Measurements from ENCODE around the gene RPS25. TPM values are rescaled to one million over a fixed set of nuclear protein-coding genes. Genes with fewer than 3 reads are reported as not detected.

The RPS25 gene
- 1,091 and 1,176 TPM in 2 replicates for total RNA-seq (2021)
- Bru-seq, nascent RNA = percentile 100 among the genes with signal in this experiment
- BruChase-seq, experiment 1, labeled RNA remaining after a 2-hour chase = percentile 99 among the genes with signal in this experiment
- percentile 99 among the genes with signal in this experiment for BruChase-seq, experiment 2, labeled RNA remaining after a 6-hour chase
- long read RNA-seq, transcript RPS25-202 (5 exons, 835 nt) = major isoform, 651 of 714 reads
- long read RNA-seq, transcript RPS25-204 (3 exons, 1,462 nt) = minor isoform, 37 of 714 reads
- long read RNA-seq, partial matches to known transcripts = 9 of 714 reads
- long read RNA-seq, other reads (novel, unspliced or antisense) = 14 of 714 reads

DNA sequence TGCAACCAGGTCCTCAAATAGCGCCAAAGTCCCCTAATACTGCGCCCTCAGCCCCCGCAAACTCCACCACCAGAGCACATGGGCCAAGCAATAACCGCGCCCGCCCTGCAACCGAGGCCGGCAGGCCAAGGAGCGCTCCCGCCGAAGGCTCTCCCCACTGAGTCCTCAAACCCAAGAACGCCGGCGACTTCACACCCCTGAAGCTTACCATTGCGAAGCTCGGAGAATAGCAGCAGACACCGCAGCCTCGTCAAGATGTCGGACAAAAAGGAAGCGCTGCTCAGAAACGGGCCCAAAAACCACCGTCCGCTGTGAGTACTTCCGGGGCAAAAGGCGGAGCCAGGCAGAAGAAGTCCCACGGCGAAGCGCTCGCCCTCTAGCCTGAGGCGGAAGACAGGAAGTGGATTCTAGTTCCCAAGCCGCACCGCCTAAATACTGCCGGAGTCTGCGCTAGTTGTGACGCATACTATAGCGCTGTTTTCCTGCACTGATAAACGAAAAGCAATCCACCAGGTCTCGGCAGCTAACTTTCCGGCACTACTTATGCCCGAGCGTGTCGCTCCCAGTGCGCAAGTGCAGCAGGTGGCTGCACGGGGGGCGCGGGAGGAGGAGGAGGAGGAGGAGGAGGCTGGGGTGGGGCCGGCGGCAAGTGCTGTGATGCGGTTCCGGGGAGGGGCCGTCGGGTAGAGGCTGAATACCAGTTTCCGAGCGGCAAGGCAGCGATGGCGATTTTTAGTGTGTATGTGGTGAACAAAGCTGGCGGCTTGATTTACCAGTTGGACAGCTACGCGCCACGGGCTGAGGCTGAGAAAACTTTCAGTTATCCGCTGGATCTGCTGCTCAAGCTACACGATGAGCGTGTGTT, at the start of gene RPS25, which contains the start of gene TRAPPC4:
Gene RPS25 (minus strand): TSS at position 270 of the 865 bp plus-strand sequence. CDS start 59 bp downstream, at position 211.
Gene TRAPPC4 (plus strand): TSS at position 693 of the 865 bp plus-strand sequence. CDS start 30 bp downstream, at position 723.
- peaks cover 18% of the 10 kb centered on the region for H3K4me1 ChIP-seq (ENCODE audit: insufficient read depth, low read length, poor library complexity, severe bottlenecking)
- peaks cover 64% of the 10 kb centered on the region for H3K36me3 ChIP-seq (ENCODE audit: insufficient read depth, low read length, poor library complexity, severe bottlenecking)
- POLR2A ChIA-PET (ENCODE audit: low non-redundant PET) = interaction anchor here (0.6 kb wide), 3 partner anchors 20 to 105 kb away, joined by 3 to 4 read pairs (median 3); no protein-coding TSS in a partner anchor
- H3K27me3 ChIP-seq (replicated peaks; ENCODE audit: insufficient read depth, low read depth, low read length, poor library complexity) = no peaks in the 10 kb centered on the region
- CTCF ChIA-PET = interaction anchor here (0.5 to 0.6 kb wide), 2 partner anchors 190 to 406 kb away, joined by 3 to 13 read pairs; no protein-coding TSS in a partner anchor
- peak; percentile 99 for DNase-seq (ENCODE audit: low spot score)
- H3K27ac ChIP-seq (ENCODE audit: low read depth, low read length, poor library complexity, severe bottlenecking) = peak within 1 kb of the TSS; percentile 95
- no peaks in the 10 kb centered on the region for H3K9me3 ChIP-seq (ENCODE audit: low read depth, low read length, poor library complexity, severe bottlenecking)
- peak within 1 kb of the TSS; percentile 77 for H3K4me3 ChIP-seq (ENCODE audit: low read depth, low read length, poor library complexity, severe bottlenecking)
- TF ChIP-seq EZH2 (IDR thresholded peaks at IDR 0.05; ENCODE audit: borderline replicate concordance, low read depth, low read length, poor library complexity, severe bottlenecking) = no peak
- TF ChIP-seq, protein P1, sequence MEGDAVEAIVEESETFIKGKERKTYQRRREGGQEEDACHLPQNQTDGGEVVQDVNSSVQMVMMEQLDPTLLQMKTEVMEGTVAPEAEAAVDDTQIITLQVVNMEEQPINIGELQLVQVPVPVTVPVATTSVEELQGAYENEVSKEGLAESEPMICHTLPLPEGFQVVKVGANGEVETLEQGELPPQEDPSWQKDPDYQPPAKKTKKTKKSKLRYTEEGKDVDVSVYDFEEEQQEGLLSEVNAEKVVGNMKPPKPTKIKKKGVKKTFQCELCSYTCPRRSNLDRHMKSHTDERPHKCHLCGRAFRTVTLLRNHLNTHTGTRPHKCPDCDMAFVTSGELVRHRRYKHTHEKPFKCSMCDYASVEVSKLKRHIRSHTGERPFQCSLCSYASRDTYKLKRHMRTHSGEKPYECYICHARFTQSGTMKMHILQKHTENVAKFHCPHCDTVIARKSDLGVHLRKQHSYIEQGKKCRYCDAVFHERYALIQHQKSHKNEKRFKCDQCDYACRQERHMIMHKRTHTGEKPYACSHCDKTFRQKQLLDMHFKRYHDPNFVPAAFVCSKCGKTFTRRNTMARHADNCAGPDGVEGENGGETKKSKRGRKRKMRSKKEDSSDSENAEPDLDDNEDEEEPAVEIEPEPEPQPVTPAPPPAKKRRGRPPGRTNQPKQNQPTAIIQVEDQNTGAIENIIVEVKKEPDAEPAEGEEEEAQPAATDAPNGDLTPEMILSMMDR (conservative IDR thresholded peaks at IDR 0.05; ENCODE audit: low read depth, low read length) = no peak
- intact Hi-C loops (cut with micrococcal nuclease; ENCODE audit: unreplicated experiment) = loop anchor here (5.0 kb wide), 1 partner anchor 84 kb away; the partner anchor contains the start of gene DPAGT1
- no TSS peak for BruUV-seq (replicated peaks)

DNA sequence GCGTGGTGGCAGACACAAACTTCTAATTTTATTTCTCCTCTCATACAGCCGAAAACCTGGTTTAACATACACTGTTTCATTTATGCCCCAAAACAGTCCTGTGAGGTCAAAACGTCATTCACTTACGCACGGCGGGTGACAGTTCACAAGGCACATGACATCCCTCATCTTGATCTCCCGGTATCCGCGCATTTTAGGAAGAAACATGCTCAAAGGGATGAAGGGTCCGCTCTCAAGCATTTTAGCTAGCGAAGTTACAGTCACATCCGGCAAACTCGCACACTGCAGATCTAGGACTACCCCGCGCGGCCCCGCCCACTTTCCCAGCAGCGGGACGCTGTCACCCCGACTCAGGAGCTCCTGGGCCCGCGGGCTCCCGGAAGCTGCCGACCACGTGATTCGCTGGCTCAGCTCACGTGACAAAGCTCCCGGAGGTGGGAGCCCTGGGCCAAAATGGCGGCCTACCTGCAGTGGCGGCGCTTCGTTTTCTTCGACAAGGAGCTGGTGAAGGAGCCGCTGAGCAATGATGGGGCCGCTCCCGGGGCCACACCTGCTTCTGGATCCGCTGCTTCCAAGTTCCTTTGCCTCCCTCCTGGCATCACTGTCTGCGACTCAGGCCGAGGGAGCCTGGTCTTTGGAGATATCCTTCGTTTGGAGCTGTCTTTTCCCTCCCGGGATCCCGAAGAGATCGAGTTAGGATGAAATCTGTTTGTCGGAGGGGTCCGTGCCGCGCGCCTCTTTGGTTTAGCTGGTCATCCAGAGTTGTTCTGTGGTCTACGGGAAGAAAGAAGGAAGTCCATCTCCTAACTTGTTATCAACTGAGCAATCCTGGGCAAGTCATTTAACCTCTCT, 49.5 kb upstream of the RPS25 start, which contains the start of gene VPS11:
Gene VPS11 (plus strand): TSS at position 448 of the 852 bp plus-strand sequence. CDS start 6 bp downstream, at position 454.
- CTCF ChIA-PET = interaction anchor here (0.5 to 1.1 kb wide), 10 partner anchors 18 to 915 kb away, joined by 3 to 5 read pairs (median 3); partner anchors contain the start of genes CBL and SCN4B
- DNase-seq (ENCODE audit: low spot score) = peak; percentile 99
- BruUV-seq (replicated peaks) = TSS peak; percentile 75
- Histone ChIP-seq H3K4me1 (ENCODE audit: insufficient read depth, low read length, poor library complexity, severe bottlenecking) (peaks cover 5% of the 10 kb centered on the region), H3K27me3 (replicated peaks; ENCODE audit: insufficient read depth, low read depth, low read length, poor library complexity) (no peaks in the 10 kb centered on the region), H3K9me3 (ENCODE audit: low read depth, low read length, poor library complexity, severe bottlenecking) (no peaks in the 10 kb centered on the region), H3K4me3 (ENCODE audit: low read depth, low read length, poor library complexity, severe bottlenecking) (peak within 1 kb of the TSS; percentile 71), H3K27ac (ENCODE audit: low read depth, low read length, poor library complexity, severe bottlenecking) (peak within 1 kb of the TSS; percentile 73), H3K36me3 (ENCODE audit: insufficient read depth, low read length, poor library complexity, severe bottlenecking) (peaks cover 15% of the 10 kb centered on the region)
- no peak for TF ChIP-seq EZH2 (IDR thresholded peaks at IDR 0.05; ENCODE audit: borderline replicate concordance, low read depth, low read length, poor library complexity, severe bottlenecking)
- TF ChIP-seq, protein P1 (conservative IDR thresholded peaks at IDR 0.05; ENCODE audit: low read depth, low read length) = no peak
- intact Hi-C loops (cut with micrococcal nuclease; ENCODE audit: unreplicated experiment) = loop anchor here (1.0 to 5.0 kb wide), 3 partner anchors 19 to 130 kb away; partner anchors contain the start of gene DPAGT1
- POLR2A ChIA-PET (ENCODE audit: low non-redundant PET) = interaction anchor here (0.7 to 1.1 kb wide), 3 partner anchors 11 to 156 kb away, joined by 4 to 15 read pairs (median 5); no protein-coding TSS in a partner anchor

Measured in A673 (cell line).